ENCODE results near the gene PLPP6.
A peak's percentile ranks its signal among the peaks of the same experiment; 100 is the strongest.

The PLPP6 gene

GRCh38 chr9:4662989-4663792 is 1.1 kb downstream of the PLPP6 start:
- no peak for DNase-seq (ENCODE audit: low read depth in 2 of 2)

- no peak for DNase-seq (ENCODE audit: low read depth in 2 of 2)
Measured at GRCh38 chr9:4663956-4664355, 1.9 kb downstream of the PLPP6 start.

GRCh38 chr9:4665357-4665756 is 3.3 kb downstream of the PLPP6 start:
- DNase-seq (ENCODE audit: low read depth in 2 of 2) = no peak

GRCh38 chr9:4666042-4666699 is 4.1 kb downstream of the PLPP6 start, which contains the start of gene SPATA6L:
Gene SPATA6L, minus strand, starts transcription at chr9:4666480. Its CDS starts 230 bp downstream, at chr9:4666250.
- no peak for DNase-seq (ENCODE audit: low read depth in 2 of 2)

DNA sequence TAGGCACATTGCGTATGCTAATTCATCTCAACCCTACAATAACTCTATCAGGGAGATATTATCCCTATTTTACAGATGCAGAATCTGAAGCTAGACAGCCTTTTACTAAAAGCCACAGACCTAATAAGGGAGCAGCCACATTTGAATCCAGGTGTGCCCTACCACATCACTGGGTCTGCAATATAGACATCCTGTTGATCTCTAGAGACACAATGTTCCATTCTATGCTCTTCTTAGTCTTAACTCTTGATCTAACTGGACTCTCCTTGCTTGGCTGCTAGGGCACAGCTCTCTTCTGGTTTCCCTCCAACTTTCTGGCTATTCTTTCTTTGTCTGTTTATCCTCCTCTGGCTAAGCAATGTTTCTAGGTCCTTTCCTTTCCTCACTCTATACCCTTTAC is 5.6 kb downstream of the PLPP6 start:
- DNase-seq (ENCODE audit: low read depth in 2 of 2) = no peak

DNA sequence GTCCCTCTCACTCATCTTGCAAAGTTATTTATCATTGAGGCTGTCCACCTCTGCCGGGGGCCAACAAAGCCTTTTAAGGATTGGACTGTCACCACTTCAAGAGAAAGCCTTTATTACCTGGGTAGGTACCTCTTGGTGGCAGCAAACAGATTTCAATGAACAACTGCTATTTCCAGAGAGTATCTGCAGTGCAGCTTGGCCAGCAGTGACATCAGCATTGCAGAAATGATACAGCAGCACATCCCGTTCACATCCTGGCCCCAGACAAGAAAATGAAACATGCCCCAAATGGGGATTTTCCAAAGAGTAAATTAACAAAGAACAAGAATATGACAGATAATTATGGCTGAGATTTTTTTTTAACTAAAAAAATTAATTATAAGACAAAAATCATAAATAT is 6.5 kb downstream of the PLPP6 start:
- no peak for DNase-seq (ENCODE audit: low read depth in 2 of 2)

DNA sequence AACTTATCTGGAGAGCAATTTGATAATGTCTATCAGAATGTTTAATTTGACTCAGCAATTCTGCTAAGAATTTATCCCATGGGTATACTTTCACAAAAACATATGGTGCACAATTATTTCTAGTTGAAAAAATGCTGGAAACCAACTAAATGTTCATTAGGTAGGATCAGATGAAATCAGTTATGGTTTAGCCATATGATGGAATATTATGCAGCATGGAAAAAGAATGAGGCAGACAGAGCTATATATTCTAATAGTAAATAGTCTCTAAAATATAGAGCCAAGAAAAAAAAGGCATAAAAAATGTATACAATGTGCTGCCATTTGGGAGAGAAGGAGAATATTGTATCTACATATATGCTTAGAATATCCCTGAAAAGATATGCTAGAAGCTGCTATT is 7.8 kb downstream of the PLPP6 start:
- no peak for DNase-seq (ENCODE audit: low read depth in 2 of 2)

- DNase-seq (ENCODE audit: low read depth in 2 of 2) = no peak
Measured at GRCh38 chr9:4670591-4670990, 8.5 kb downstream of the PLPP6 start.

DNA sequence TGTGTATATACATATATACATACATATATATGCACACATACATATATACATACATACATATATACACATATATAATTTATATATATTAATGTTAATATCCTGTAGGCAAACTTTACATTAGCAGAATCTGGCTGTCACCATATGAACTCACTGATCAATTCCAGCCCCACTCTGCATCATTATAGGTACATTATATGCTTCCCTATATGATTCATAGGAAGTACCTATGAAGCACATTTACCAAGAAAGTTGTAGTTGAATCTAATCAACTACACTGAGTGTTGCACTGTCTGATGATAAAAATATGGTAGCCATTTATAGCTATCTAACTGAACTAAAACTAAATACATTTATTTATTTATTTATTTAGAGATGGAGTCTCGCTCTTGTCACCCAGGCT is 9.6 kb downstream of the PLPP6 start:
- DNase-seq (ENCODE audit: low read depth in 2 of 2) = no peak

- no peak for DNase-seq (ENCODE audit: low read depth in 2 of 2)
Measured at GRCh38 chr9:4674783-4675182, 12.7 kb downstream of the PLPP6 start.

DNA sequence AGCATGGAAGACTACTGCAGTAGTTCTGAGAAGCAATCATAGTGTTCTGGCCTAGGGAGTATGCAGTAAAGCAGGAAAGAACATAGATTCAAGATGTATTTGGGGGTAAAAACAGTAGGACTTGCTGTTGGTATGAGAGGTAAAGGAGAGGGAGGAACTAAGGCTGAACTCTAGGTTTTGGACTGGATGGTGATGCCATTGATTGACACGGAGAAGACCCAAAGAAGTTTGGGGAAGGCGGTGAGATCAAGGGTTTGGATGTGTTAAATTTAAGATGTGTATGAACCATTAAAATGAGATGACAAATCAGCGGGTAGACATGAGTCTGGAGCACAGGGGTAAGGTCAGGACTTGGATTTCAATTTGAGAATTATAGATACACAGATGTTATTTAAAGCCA is 15.3 kb downstream of the PLPP6 start:
- DNase-seq (ENCODE audit: low read depth in 2 of 2) = no peak

DNA sequence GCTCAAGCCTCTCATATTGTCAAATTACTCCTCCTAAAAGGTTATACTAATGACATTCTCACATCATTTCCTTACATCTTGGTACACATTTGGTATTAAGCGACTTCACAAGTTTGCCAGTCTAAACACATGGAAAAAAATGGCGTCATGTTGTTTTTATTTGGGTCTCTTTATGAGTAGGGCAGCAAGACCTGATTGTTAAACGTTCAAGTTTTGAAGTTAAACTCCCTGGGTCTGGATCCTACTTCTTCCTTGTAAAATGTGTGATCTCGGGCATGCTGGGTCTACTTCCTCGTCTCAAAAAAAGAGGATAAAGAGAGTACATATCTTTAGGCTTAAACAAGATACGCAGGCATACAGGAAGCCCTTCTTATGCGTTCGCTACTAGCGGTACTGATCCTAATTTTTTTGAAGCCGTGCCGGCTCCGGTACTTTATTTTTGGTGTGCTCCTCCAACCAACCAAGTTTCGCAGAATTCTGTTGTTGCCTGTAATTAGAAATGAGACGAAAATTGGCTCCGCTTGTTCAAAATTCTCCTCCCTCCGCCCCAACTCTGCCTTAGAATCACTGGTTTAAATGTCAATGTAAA is 16.7 kb downstream of the PLPP6 start:
- no peak for DNase-seq (ENCODE audit: low read depth in 2 of 2)

DNA sequence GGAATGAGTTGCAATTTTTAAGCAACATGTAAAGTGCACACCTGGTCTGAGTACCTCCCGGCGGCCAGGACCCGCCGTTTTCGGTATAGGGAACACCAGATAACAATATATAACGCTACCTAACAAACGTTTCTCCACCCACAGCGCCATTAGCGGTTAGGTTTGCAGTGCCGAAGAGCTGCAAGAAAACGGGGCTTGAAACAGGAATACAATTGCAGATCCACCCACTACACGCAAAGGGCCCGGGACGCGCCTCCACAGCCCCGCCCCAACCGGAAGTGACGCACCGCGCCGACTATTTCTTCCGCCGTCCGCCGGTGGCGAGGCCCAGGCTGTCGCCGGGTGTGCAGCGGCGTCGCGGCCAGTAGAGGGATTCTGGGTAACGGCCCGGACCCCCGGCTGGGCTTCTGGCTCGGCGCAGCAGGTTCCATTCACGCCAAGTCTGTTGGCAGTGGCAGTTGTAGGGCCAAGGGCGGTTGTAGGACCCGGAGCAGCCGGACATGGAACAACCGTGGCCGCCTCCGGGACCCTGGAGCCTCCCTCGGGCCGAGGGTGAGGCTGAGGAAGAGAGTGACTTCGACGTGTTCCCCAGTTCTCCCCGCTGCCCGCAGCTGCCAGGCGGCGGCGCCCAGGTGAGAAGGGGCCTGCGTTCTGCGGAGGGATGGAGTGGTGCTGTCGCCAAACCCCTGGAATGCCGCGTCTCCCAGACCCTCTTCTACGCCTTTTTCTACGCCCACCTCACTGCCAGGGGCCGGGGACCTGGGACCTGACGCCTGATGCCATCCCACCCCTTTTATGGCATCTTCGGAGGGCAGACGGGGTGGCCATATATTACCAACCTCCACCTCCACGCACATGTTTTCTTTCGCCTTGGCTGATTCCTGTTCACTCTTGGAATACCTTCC is 17.4 kb downstream of the PLPP6 start, which contains the start of gene CDC37L1:
TSS of gene CDC37L1 (plus strand) at position 302 of the 905 bp plus-strand sequence. CDS start at position 501, 199 bp downstream.
- DNase-seq (ENCODE audit: low read depth in 2 of 2) = peak; percentile 93 to 99

DNA sequence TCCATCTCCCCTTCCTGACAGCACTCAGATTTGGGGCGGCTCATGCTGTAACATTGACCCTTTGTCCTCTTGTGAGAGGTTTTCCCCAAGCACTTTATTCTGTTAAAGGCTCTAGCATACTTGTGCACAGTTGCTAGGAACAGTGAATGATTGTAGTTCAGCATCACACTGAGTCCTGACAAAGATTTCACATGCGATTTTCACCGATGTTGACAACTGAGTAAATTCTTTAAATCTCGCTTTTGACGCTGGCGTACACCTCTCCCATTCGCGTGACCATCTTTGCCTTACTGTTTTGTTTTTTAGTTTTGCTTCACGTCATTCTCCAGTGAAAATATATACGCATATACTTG is 18.1 kb downstream of the PLPP6 start:
- no peak for DNase-seq (ENCODE audit: low read depth in 2 of 2)

DNA sequence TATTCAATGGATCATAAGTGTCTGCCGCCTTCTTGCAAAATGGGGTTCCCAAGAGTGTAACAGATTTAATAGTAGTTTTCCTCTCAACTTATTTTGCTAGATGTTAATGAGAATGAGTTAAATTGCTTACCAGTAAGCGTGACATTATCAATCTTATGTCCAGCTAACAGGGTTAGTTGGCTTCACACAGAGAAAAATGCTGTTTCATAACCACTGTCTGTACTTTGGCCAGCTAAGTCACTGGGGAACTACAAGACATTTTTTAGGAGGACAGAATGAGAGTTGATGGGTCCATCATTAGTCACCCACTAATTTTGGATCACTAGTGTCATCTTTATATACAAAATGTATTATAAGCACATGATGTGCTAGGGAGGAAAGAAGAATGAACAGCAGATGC is 18.7 kb downstream of the PLPP6 start:
- no peak for DNase-seq (ENCODE audit: low read depth in 2 of 2)

DNA sequence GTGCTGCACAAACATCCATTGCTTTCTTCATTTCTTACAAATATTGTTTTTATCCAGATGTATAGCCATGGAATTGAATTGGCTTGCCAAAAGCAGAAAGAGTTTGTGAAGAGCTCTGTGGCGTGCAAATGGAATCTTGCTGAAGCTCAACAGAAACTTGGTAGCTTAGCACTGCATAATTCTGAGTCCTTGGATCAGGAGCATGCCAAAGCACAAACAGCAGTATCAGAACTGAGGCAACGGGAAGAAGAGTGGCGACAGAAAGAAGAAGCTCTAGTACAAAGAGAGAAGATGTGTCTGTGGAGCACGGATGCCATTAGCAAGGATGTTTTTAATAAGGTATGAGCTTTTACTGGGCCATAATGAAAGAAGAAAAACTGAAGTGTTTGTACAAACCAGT is 22.7 kb downstream of the PLPP6 start:
- no peak for DNase-seq (ENCODE audit: low read depth in 2 of 2)

- DNase-seq (ENCODE audit: low read depth in 2 of 2) = no peak
Measured at GRCh38 chr9:4686112-4686511, 24.0 kb downstream of the PLPP6 start.

GRCh38 chr9:4686584-4686983 is 24.5 kb downstream of the PLPP6 start:
- DNase-seq (ENCODE audit: low read depth in 2 of 2) = no peak

GRCh38 chr9:4689021-4689420 is 26.9 kb downstream of the PLPP6 start:
- no peak for DNase-seq (ENCODE audit: low read depth in 2 of 2)

DNA sequence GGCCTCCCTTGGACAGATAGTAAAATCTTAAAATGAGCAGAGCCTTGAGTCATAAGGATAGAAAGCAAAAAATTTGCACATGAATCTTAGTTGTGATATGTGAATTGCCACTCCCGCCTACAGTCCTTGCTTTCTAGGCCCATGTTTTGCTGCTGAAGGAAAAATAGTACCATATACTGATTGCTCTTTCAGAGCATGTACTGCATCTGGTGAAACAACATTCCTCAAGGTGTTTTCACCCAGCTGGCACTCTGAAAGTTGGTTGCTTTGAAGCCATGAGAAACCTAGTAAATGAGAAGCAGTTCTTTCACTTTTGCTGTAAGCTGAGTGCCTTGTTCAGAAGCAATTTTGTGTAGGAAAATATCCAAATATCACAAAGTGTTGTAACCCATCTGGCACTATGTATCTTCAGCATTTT is 27.6 kb downstream of the PLPP6 start:
- no peak for DNase-seq (ENCODE audit: low read depth in 2 of 2)

DNA sequence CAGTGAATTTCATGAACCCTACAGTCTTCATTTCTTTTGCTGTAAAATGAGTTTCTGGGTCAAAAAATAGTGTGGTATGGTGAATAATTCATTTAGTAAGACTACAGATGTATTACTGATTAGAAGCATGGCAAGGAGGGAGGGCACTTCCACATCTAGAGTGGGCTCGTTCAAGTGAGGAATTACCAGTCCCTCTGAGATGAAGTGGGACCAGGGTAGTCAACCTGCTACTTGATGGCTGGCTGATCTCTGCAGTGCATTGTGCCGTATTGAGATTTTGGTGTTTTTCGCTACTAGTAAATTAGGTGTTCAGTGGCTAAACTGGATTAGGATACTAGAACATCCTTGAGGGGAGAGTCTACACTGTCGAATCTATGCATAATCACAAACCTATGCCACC is 28.1 kb downstream of the PLPP6 start:
- DNase-seq (ENCODE audit: low read depth in 2 of 2) = no peak

GRCh38 chr9:4691795-4692194 is 29.7 kb downstream of the PLPP6 start:
- no peak for DNase-seq (ENCODE audit: low read depth in 2 of 2)

Data from stimulated activated CD4-positive, alpha-beta T cell treated with anti-CD3 and anti-CD28 coated beads, Interleukin-1b, Interleukin-23, amount 100 ng/mL, for 1 hour (primary cell).